HG03064 (cell line): ENCODE results near the gene CRTAC1.

Experiments
- ATAC-seq: cut with Tn5 transposase; IDR thresholded peaks from one replicate; pipeline ENCODE4 v1.9.1; 2021; ENCODE audit warnings: low read depth; ENCODE audit not compliant: unreplicated experiment

The CRTAC1 gene

DNA sequence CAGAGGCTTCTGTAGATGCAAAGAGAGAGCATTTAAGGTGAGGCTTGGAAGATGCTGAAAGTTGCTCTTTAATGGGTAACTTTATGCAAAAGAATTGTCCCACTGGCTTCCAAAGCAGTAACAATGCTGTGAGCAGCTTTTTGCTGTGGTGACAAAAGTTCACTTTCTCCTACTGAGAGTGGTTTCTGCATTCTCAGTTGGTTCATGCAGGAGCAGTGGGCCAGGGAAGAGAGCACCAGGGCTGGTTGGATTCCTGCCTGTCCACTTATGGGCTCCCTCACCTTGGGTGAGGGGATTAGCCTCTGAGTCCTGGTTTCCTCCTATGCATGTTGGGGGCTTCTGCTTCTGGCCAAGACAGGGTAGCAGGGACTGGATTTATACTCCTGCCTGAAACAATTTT is 211.8 kb downstream of the CRTAC1 start:
- ATAC-seq: no peak

DNA sequence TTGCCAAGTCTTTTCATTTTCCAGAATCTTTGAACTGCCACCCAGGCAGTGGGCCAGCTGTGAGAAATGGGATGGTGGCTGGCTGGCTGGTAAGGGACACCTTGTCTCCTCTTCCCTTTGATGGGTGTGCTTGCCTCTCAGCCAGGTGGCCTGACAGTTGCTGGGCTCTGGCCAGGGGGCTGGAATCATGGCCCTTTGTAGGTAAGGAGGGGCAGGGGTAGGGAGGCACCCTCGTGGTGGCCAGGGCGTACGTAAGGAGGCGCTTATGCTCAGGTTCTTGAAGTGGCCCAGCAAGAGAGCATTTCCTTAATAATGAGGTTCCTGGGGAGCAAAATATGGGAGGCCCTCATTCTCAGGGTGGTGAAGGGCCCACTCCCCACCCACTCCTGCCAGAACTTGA is 213.8 kb downstream of the CRTAC1 start:
- no peak for ATAC-seq
